Transverse colon (tissue), 4 donors: ENCODE measurements around the gene SFXN2. TPM values are rescaled to one million over a fixed set of nuclear protein-coding genes. Genes with fewer than 3 reads are reported as not detected.

ENCODE experiments used
- DNase-seq: peaks from one replicate; pipeline ENCODE4 v3.0.0-alpha.2; 2019
- H3K27ac ChIP-seq, 4 donors: fragments of 200-600 bp; sonication (generic); 2 replicates each; pipeline ENCODE4 v1.5.1; 2016 to 2018; ENCODE audit warnings: inconsistent platforms in 4 of 4
- H3K27me3 ChIP-seq: fragments of 200-600 bp; sonication (generic); 2 replicates; pipeline ENCODE4 v1.5.1; 2017; ENCODE audit warnings: inconsistent platforms
- H3K36me3 ChIP-seq, 4 donors: fragments of 200-600 bp; sonication (generic); 2 replicates each; pipeline ENCODE4 v1.5.1; 2017 to 2019; ENCODE audit warnings: inconsistent platforms in 4 of 4
- H3K4me1 ChIP-seq, 4 donors: fragments of 200-600 bp; sonication (generic); 2 replicates each; pipeline ENCODE4 v1.5.1; 2017 to 2020; ENCODE audit warnings: inconsistent platforms in 4 of 4
- H3K4me3 ChIP-seq, 4 donors: fragments of 200-600 bp; sonication (generic); 1 replicate in 1 of 4; 2 replicates in 3 of 4; pipeline versions ENCODE4 v1.5.1 to v1.6.1; 2017 to 2019; ENCODE audit warnings: inconsistent platforms in 4 of 4
- H3K9me3 ChIP-seq, 2 donors: fragments of 200-600 bp; sonication (generic); 2 replicates each; pipeline ENCODE4 v1.5.1; 2017 to 2019; ENCODE audit warnings: inconsistent platforms in 2 of 2
- EP300 ChIP-seq: sonication (generic); formaldehyde crosslinking; IDR thresholded peaks from one replicate; pipeline ENCODE4 v1.6.1; 2017; ENCODE audit warnings: antibody characterized with exemption, low read depth
- POLR2A ChIP-seq: fragments of 450-650 bp; IDR thresholded peaks from one replicate; pipeline ENCODE4 v1.6.1; 2016; ENCODE audit warnings: antibody characterized with exemption, mild to moderate bottlenecking, moderate library complexity
- POLR2AphosphoS5 ChIP-seq, 3 donors: sonication (generic); formaldehyde crosslinking; IDR thresholded peaks; one replicate each; pipeline ENCODE4 v1.6.1; 2016; ENCODE audit warnings: antibody characterized with exemption in 3 of 3
- WGBS, 2 donors: methylation state at CpG; one replicate each; pipeline ENCODE4 v1.1.5; 2018; ENCODE audit warnings: low coverage in 1 of 2; 5-methylcytosine and 5-hydroxymethylcytosine counted together
- in situ Hi-C, 4 donors: fragments of 200-750 bp; cut with MboI; loops; one replicate each; pipeline versions ENCODE4 v1.15.0 to v1.15.1; 2017; ENCODE audit warnings: low sequenced_read_pairs in 3 of 4, low pct_ligation_motif_present in 1 of 4, low pct_unique_long_range_greater_than_20kb in 1 of 4
- intact Hi-C: fragments of 100-400 bp; cut with DNase I; formaldehyde crosslinking; loops from one replicate; pipeline ENCODE4 v1.15.1; 2023; ENCODE audit warnings: low total_unique reads
- total RNA-seq, 4 donors: library from RNA; depleted of rRNA; stranded (reverse); fragments of >200 nt; gene quantifications; one replicate each; pipeline ENCODE4 v1.1.0, GENCODE V29; 2016
- TF ChIP-seq, protein P1 (sequence below), 5 experiments: fragments of 200-600 bp in 3 of 5; fragments of 450-650 bp in 2 of 5; sonication (generic) in 3 of 5; IDR thresholded peaks; 1 replicate in 2 of 5; 2 replicates in 3 of 5; pipeline ENCODE4 v1.5.1; 2016 to 2017; ENCODE audit warnings: antibody characterized with exemption in 5 of 5, inconsistent platforms in 3 of 5, mild to moderate bottlenecking in 2 of 5, moderate library complexity in 1 of 5

SFXN2 gene
- total RNA-seq, 4 donors from 2014 or later, result 2.1 to 64.9 (median 7.3) TPM

DNA sequence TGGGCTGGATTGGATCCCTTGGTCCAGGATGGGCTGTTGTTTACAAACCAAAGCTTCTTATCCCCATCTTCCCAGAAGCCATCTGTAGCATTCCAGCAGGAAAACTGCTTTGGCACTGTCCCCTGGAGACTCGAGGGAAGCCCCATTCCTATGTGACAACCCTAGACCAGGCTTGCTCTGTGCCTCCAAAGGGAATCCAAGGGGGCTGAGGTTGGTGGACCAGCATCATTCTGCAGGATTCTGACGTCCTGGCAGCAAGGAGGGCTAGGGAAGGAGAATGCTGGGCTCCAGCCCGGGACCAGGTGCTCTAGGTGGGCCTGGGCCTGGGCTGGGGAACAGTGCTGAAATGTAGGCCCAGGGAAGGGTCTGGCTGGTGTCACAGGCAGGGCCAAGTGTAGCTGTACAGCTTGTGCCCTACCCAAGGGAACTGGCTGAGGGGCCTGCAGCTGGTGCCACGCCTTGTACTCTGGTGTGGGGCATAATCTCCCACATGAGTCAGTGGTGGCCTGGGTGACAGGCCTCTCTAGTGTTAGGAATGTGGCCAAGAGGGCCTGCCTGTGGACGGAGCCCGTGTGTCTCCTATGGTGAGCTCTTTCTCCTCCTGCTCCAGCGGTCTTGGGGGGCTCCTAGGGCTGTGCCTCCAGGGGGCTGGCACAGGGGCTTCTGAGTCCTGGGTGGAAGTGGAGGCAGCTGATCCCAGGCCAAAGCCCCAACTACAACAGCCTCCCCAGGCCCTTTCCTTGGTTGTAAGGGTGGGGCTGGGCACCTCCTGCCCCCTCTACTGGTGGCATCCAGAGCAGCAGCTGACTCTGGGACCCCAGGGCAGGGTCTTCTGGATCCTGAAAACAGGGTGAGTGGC lies 45.0 kb upstream of the SFXN2 start:
- Histone ChIP-seq H3K27ac (peak overlapping the region; percentile 27 to 44 (median 38)), H3K36me3 (no peaks in the 10 kb centered on the region), H3K4me3 (no peak overlapping the region), H3K4me1 (peaks cover 11 to 28% (median 15%) of the 10 kb centered on the region in 4 donors), H3K27me3 (no peaks in the 10 kb centered on the region), H3K9me3 (no peaks in the 10 kb centered on the region)
- intact Hi-C loops, result no loop called here
- peak; percentile 52 for DNase-seq
- TF ChIP-seq POLR2AphosphoS5 (IDR thresholded peaks at IDR 0.05), result peak in 2 of 3 donors; percentile 7 to 25
- TF ChIP-seq, protein P1, sequence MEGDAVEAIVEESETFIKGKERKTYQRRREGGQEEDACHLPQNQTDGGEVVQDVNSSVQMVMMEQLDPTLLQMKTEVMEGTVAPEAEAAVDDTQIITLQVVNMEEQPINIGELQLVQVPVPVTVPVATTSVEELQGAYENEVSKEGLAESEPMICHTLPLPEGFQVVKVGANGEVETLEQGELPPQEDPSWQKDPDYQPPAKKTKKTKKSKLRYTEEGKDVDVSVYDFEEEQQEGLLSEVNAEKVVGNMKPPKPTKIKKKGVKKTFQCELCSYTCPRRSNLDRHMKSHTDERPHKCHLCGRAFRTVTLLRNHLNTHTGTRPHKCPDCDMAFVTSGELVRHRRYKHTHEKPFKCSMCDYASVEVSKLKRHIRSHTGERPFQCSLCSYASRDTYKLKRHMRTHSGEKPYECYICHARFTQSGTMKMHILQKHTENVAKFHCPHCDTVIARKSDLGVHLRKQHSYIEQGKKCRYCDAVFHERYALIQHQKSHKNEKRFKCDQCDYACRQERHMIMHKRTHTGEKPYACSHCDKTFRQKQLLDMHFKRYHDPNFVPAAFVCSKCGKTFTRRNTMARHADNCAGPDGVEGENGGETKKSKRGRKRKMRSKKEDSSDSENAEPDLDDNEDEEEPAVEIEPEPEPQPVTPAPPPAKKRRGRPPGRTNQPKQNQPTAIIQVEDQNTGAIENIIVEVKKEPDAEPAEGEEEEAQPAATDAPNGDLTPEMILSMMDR (IDR thresholded peaks at IDR 0.05), result peak in 4 of 5 experiments; percentile 21 to 49 (median 40)
- TF ChIP-seq POLR2A, result no peak
- TF ChIP-seq EP300, result no peak
- 53 to 58% methylated on average over 2 to 7 of the region's 7 CpGs for WGBS, 2 donors
- in situ Hi-C loops, result no loop called here

DNA sequence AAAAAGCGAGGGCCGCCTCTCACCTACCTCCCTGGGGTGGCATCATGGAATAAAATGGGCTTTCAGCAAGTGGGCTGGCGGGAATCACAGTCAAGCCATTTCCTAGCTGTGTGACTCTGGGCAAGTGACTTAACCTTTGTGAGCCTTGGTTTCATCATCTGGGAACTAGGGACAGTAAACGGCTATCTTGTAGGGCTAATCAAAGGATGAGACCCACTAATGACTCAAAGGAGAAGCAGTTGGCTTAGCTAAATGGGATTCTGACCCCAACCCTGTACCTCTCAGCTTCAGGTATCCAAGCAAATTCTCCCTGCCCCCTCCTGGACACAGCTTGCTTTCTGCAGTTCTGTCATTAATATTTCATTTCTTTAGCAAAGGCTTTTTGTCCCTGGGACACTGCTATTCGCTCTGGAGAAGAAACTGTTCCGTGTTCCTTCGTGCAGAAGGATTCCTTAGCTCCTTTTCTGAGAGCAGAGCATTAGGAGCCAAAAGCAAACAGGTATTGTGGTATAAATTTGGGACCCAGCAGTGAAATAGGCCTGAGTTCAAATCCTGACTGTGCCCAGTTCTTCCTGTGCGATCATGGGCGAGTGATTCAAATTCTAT lies 44.3 kb upstream of the SFXN2 start:
- H3K27me3 ChIP-seq, result no peaks in the 10 kb centered on the region
- TF ChIP-seq, protein P1 (IDR thresholded peaks at IDR 0.05), result peak in 1 of 5 experiments; percentile 0
- no peak for TF ChIP-seq POLR2AphosphoS5 (IDR thresholded peaks at IDR 0.05)
- TF ChIP-seq EP300, result no peak
- no peak for TF ChIP-seq POLR2A
- intact Hi-C loops (no loop called here), in situ Hi-C loops (no loop called here)
- H3K4me3 ChIP-seq, result no peak overlapping the region
- peak overlapping the region in 3 of 4 donors; percentile 27 to 44 (median 40) for H3K27ac ChIP-seq
- H3K4me1 ChIP-seq, result peaks cover 18 to 35% (median 22%) of the 10 kb centered on the region in 4 donors
- WGBS, 2 donors, result 82 to 88% methylated on average over 4 to 9 of the region's 9 CpGs
- no peak for DNase-seq
- H3K36me3 ChIP-seq, result no peaks in the 10 kb centered on the region
- H3K9me3 ChIP-seq, result no peaks in the 10 kb centered on the region

DNA sequence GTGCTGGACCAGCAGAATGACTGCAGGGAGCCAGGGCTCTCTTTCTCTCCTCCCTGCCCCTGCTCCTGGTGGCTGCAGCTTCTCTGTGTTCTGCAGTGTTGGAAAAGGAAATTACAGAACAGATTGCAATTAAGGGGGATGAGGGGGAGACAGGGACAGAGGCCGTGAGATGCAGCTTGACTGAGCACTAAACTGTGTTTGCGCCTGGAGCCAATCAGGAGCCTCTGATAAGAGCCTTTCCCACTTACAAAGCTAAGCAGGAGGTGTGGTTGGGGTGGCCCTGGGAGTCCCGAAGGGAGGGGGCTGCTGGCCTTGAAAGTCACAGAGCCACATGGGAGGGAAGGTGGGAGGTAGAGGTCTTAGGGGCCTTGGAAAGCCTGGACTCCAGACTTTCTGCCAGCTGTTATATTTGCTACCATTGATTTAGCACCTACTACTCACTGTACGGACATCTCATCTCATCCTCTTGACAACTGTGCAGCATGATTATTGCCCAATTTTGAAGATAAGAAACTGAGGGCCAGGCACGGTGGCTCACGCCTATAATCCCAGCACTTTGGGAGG lies 43.5 kb upstream of the SFXN2 start:
- 72% methylated on average over 6 of the region's 6 CpGs; no CpG with 5 or more reads in 1 of the 2 donors for WGBS, 2 donors
- in situ Hi-C loops (no loop called here), intact Hi-C loops (no loop called here)
- Histone ChIP-seq H3K27ac (no peak overlapping the region), H3K36me3 (no peaks in the 10 kb centered on the region), H3K27me3 (no peaks in the 10 kb centered on the region), H3K4me3 (no peak overlapping the region), H3K4me1 (peaks cover 19 to 43% (median 30%) of the 10 kb centered on the region in 4 donors), H3K9me3 (no peaks in the 10 kb centered on the region)
- DNase-seq, result no peak
- TF ChIP-seq POLR2AphosphoS5 (IDR thresholded peaks at IDR 0.05), result no peak
- TF ChIP-seq POLR2A, result no peak
- TF ChIP-seq, protein P1 (IDR thresholded peaks at IDR 0.05), result no peak
- no peak for TF ChIP-seq EP300

DNA sequence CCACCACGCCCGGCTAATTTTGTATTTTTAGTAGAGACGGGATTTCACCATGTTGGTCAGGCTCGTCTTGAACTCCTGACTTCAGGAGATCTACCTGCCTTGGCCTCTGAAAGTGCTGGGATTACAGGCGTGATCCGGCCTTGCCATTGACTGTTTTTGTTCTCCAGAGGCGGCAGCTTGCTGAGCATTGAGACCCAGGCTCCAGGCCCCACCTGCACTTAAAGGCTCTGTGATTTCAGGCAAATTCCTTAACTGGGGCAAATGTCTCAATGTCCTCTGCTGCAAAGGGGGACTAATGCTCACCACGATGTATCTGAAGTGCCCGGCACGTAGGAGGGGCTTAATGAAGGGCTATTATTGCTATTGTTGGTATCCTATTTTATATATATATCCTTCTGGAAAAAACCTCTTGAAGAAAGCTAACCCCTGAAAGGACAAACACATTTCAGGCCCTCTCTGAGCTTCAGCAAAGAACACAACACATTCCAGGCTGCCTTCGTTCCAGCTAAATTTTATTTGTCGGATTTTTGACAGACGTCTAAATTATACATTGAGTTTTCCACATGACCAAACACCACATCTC lies 41.1 kb upstream of the SFXN2 start:
- H3K36me3 ChIP-seq, result no peaks in the 10 kb centered on the region
- intact Hi-C loops (no loop called here), in situ Hi-C loops (no loop called here)
- no peaks in the 10 kb centered on the region for H3K9me3 ChIP-seq
- 57 to 82% methylated on average over 3 to 13 of the region's 13 CpGs for WGBS, 2 donors
- H3K27ac ChIP-seq, result peak overlapping the region; percentile 63 to 75 (median 72)
- no peak for TF ChIP-seq POLR2A
- TF ChIP-seq, protein P1 (IDR thresholded peaks at IDR 0.05), result no peak
- no peak for TF ChIP-seq EP300
- TF ChIP-seq POLR2AphosphoS5 (IDR thresholded peaks at IDR 0.05), result no peak
- H3K27me3 ChIP-seq, result no peaks in the 10 kb centered on the region
- H3K4me1 ChIP-seq, result peaks cover 24 to 62% (median 33%) of the 10 kb centered on the region in 4 donors
- no peak overlapping the region for H3K4me3 ChIP-seq
- no peak for DNase-seq
